GM21360 (cell line): ENCODE results near the gene TBRG1.

Experiments
- ATAC-seq: cut with Tn5 transposase; IDR thresholded peaks from one replicate; pipeline ENCODE4 v1.9.1; 2021; ENCODE audit warnings: mild to moderate bottlenecking, moderate library complexity; ENCODE audit not compliant: unreplicated experiment

TBRG1 gene

DNA sequence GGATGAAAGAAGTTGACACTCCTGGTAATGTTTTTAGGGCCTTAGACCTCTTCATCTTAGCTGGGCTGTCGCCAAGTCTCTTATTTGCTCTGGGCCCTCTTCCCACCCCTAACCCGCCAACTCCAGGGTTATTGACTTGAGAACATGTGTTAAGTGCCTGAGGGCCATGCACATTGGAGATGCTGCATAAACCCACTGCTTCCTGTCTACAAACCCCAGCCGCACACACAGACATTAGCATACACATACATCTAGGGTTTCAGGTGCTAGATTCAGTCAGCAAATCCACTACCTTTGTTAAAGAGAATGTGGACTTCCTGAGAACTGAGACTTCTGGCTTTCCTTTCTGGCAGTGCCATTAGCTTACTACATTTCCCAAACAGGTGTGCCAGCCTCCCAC is 10.6 kb upstream of the TBRG1 start:
- ATAC-seq: no peak

DNA sequence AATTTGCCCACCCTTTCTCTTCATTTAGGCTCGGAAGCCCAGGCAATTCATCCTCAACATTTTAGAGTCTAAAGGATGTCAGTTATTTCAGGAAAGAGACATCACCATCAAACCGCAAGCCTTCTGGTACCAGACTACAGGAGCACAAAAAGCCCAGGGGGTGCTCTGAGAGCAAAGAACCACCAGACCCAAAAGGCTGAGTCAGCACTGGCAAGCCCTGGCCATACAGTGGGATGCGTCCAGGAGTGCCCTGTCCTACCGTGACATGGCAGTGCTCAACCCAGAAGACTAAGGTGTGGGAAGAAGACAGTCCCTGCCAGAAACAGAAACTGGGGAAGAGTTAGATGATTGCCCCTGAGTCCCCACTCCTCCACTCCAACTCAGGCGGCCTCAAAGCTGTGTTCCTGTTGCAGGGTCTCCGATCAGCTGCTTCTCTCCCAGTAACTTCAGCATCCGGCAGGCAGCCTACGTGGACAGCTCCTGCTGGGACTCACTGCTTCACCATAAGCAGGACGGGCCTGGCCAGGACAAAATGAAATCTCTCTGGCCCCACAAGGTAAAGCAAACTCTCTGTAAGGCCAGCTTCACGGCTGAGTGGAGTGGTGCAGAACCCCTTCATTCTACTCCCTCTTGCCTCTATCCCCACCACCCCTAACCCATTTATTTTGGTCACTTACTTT is 10.0 kb upstream of the TBRG1 start:
- no peak for ATAC-seq

DNA sequence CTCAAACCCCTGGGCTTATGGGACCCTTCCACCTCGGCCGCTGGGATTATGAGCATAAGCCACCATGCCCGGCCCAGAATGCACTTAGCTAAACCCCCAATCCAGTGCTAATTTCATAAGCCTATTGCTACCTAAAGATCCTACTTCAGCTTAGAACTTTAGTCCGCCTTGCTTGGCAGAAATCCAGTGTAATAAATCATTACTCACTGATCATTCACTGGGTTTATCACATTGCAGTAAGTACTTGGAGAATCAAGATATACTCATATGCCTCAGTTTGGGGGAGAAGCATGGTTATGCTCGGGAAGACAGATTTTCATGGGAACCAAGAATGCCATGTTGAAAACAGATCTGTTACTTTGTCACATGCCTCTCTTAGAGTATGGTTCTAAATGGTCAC is 3.8 kb upstream of the TBRG1 start:
- ATAC-seq: no peak

DNA sequence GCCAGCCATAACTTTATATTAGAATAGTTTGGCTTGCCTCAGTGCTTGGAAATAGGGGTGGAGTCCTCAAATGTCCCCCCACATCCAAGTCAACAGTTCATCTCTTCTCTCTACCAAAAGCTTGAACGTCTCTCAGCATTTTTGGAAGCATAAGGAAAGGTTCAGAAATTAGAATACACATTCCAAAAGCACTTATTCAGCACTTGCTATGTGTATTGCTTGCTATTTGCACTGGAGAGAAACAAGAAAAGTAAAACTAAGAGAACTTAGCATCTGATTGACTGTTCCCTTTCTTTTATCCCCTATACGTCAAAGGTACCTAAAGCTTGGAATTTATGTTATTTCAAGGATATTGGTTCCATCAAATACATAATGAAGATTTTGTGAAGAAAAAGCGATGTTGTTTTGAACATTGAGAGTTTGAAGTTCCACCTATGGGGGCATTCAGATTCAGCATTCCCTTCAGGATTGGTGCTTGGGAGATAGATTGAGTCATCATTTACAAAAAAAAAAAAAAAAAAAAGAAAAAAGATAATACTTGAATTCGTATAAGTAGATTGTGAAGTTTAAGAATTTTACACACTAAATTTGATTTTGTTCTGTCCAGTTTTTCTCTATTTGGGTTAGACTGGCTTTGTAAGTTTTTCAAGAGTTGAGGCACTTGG is 1.3 kb downstream of the TBRG1 start:
- no peak for ATAC-seq

DNA sequence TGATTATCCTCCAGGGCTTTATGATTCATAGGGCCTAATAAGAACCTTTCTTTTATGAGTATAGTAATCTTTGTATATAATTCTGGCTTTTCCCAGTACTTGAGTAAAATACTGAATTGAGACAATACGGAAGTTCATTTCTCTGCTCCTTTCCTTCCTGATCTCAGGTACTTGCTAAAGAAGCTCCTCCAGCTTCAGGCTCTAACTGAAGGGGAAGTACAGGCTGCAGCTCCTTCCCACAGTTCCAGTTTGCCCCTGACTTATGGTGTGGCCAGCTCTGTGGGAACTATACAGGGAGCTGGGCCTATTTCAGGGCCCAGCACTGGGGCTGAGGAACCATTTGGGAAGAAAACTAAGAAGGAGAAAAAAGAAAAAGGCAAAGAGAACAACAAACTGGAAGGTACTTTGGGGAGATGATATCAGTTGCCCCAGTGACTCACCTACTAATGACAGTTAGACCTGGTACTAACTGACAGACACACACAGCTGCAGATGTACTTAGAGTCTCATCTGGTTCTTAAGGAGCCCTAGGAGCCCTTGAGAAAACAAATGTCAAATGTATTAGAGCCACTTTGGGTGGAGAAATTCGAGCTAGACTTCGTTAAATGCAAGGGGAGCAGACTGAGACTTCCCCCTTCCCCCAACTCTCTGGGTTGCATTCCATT is 3.0 kb downstream of the TBRG1 start:
- no peak for ATAC-seq

DNA sequence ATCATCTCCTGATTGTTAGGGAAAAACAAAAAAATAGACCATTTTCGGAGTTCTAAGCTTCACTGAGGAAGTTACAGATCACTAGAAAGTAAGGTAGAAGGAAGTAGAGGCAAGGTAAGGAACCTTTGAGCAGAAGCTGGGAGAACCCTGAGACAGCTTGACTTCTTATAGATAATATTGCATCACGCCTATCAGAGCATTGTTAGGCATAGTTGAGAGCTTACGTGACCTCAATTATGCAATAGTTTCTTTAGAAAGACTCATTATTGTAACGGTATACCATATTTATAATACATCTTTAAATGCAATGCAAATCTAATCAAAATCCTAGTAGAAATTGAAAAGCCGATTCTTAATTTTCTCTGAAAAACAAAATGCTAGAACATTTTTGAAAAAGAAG is 4.9 kb downstream of the TBRG1 start:
- no peak for ATAC-seq

DNA sequence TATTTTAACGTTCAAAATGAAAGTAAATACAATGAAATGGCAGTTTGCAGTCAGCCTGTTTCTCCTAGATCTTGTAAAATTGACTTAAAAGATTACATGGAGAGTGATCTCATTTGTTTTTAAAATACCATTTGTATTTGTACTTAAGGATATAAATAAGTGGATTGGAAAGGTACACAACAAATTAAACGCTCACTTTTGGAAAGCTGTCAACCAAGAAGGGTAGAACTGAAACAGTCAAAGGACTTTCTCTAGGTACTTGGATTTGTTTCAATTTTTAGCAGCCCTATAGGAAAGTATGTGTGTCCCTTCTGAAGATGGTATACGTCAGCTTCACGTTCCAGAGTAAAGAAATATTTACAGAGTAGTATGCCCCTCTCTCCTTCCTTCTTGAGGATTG is 7.3 kb downstream of the TBRG1 start:
- ATAC-seq: no peak

DNA sequence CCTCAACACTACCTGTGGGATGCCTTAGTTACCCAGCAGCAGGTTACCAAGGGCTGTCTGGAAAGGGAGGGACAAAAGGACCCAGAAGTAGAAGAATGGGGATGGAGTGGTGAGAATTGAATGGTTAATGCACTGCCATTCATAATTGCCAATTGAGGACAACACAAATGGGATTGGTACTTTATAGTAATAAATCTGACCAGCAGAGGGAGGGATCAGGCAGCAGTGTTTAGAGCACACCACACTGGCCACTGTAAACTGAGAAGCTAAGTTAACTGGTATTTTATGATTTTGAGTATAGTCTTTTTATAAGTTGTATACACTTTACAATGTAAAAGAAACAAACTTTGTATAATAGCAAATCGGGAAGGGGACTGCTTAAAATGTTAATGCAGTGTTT is 10.7 kb downstream of the TBRG1 start:
- ATAC-seq: no peak

DNA sequence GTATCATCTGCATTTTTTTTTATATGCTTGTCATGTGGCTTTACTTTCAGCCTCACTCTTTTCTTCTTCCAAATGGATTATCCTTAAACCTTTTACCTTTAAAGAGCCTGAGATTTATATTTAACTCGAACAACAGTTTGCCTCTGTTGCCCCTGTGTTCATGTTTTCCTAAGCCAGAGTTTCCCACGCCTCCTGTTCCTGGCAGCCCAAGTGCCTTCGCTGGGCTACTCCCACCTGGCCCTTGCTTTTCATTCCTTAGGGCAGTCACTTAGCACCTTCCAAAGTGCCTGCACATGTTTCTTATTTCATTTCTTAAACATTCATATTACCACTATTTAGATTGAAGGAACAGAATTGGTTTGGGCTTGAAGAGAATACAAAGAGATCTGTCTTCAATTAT is 13.3 kb downstream of the TBRG1 start:
- ATAC-seq: no peak

DNA sequence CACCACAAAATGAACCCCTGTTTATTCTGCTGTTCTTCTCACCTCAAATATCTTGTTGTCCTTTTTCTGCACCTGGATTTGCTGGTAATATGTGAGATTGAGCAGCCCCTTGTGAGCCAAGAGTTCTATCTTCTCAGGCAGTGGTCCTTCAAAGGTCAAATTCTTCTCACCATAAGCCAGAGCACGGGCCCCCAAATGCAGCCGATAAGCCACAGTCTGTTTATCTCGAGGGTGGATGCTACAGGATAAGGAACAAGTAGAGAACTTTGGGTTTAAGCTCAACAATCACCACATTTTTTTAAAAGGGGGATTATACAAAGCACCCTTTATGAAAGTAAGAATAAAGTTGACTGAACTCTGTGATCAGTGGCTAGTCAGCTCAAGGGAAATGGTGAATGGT is 15.8 kb downstream of the TBRG1 start:
- ATAC-seq: no peak

DNA sequence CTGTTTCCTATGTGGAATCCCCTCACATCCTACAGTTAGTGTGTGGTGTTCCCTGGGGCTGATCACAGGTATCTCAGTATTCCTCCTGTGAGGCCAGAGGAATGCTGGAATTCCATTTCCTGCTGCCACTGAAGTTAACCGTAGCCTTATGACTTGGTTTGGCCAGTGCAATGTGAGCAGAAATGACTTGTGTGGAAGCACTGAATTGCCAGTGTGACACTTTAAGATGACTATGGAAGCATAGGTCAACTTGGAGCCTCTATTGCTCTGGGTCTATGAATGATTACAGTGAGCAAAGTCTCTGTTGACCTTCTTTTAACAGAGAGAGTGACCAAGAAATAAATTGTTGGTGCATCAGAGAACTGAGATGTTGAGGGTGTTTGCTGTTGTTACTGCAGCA is 16.5 kb downstream of the TBRG1 start:
- ATAC-seq: no peak

DNA sequence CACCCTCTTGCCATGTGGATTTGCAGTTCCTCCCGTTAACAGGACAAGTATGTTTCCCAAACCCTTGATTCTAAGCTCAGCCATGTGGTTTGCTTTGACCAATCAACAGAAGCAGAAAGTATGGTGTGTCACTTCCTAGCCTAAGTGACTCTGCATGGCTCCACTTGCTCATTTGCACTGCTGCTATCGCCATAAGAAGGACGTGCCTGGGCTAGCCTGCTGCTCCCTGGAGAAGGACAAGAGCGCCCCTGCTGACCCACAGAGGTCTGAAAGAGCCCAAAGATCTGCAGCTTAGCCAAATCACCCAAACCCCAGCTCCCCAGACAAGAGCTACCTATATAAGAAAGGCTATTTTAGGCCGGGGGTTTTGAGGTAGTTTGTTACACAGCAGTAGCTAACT is 18.0 kb downstream of the TBRG1 start:
- no peak for ATAC-seq

DNA sequence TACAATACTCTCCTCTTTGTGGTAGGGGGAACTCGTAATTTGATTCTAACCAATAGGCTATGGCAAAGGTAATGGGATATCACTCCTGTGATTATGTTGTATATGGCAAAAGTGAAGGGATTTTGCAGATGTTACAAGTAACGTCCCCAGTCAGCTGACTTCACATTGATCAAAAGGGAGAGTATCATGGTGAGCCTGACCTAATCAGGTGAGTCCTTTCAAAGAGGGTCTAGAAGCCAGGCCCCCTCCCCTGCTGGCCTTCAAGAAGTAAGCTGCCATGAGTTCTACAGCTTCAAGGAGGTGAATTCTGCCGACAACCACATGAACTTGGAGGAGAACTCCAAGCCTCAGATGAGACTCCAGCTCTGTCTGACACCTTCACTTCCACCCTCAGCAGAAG is 20.0 kb downstream of the TBRG1 start:
- no peak for ATAC-seq

DNA sequence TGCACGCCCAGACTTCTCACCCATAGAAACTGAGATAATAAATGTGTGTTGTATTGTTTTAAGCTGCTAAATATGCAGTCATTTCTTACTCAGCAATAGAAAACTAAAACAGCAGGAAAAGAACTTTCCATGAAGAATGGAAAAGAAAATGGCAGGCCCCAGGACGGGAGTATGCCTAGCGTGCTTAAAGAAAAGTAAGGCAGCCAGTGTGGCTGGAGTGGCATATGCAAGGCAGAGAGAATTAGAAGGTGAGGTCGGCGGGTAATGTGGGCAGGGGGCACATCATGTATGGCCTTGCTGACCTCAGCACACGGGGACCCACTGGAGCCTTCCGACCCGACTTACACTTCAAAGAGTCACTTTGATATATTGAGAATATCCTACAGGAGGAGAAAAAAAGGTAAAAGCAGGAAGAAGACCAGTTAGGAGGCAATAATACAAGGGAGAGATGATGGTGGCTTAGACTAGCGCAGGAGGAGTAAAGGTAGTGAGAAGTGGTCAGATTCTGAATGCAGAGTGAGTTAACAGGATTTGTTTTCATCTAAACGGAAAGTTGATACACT is 20.5 kb downstream of the TBRG1 start:
- no peak for ATAC-seq

DNA sequence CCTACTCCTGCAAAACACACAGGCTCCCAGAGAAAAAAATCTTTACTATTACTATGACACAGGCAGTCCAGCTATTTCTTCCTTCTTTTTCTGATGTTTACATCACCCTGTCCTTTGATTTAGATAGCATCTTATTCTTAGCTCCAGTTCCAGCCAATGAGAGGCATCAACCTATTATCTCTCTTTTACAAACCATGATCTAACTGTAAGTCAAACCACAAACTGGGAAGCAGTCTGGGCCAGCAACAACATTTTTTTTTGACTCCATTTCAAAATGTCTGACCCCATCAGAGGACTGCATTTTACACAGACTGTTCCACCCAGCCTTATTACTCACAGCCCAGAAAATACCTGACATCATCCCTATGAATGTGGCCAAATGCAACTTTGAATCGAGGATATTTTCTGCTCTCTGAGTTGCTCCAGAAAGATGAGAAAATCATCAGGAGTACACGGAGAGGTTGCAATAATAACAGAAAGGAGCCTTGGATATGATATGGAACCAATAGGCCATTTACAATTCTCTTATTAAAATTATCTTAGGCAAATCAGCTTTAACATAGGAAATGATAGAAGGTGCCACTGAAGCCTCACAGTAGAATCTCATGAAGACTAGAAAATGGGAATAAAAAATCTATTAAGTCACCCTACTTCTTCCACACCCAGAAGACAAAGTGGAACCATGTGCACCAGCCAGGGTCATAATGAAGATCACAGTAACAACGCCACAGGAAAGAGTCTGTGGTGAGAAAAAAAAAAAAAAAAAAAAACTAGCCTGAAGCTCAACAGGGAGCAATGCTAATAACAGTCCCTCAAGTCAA is 21.2 kb downstream of the TBRG1 start:
- ATAC-seq: no peak

DNA sequence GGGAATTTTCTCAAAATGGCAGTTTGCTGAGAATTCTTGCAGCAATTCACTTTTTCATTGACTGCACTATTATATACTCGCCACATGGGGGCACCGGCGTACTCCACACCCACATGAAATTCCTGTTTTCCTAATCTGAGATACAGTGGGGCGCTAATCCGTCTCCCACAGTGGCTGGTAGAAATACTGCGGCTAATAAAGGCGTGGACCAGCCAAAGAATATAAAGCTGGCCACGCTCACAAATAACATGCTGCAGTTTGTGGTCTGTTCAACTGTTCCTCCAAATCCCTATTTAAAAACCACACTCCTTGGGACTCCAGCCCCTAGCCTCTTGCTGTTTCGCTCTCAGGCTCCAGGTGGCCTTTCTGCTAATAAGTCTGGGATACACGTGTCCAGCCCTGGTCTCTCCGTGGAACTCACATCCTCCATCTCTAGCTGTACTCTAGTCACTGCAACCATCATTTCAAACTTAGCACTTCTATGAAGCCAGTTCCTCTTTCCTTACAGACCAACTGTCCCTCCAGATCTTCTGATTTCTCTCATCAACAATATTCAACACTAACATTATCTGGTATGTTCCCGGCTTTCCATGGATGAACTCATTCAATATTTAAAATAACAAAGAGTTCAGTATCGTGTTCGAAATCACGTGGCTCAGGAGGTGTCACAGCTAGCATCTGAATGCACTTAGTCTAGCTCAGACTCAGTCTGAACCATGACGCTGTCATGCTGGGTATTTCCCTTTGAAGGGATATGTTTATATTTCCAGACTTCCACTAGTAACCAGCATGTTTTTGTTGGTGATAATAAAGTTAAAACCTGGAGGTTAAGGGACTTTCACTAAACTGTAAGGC is 22.0 kb downstream of the TBRG1 start:
- peak; percentile 53 for ATAC-seq

DNA sequence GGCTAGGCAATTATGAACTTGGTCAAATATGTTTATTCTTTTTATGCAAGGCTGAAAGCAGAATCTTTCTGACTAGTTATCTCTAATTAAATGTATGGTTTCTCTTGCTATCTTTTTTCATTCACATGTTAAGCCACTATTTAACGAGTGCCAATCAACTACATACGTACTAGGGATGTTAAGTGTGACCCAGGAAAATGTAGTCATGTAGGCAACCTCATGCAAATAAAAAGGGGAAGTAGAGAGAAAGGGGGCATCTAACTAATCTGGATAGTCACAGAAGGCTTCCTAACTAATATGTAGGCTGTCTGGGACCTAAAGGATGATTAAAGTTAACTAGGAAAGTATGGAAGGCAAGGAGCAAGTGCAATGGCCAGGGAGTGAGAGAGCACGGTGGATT is 23.5 kb downstream of the TBRG1 start:
- no peak for ATAC-seq

DNA sequence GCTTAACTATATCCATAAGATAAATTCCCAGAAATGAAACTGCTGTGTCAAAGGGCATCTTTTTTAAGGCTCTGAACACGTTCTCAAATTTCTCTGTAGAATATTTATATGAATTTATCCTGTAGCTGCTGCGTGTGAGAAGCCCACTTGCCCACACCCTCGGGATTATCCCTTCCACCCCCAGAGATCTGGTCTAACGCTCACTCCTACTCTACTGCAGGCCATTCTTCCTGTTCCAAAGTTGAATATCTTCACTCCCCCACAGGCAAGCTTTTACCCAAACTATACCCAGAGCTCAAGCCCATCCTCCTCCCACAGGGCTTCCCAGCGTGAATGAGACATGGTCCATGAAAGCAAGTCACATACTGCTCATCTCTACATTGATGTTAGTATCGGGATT is 25.9 kb downstream of the TBRG1 start:
- no peak for ATAC-seq

DNA sequence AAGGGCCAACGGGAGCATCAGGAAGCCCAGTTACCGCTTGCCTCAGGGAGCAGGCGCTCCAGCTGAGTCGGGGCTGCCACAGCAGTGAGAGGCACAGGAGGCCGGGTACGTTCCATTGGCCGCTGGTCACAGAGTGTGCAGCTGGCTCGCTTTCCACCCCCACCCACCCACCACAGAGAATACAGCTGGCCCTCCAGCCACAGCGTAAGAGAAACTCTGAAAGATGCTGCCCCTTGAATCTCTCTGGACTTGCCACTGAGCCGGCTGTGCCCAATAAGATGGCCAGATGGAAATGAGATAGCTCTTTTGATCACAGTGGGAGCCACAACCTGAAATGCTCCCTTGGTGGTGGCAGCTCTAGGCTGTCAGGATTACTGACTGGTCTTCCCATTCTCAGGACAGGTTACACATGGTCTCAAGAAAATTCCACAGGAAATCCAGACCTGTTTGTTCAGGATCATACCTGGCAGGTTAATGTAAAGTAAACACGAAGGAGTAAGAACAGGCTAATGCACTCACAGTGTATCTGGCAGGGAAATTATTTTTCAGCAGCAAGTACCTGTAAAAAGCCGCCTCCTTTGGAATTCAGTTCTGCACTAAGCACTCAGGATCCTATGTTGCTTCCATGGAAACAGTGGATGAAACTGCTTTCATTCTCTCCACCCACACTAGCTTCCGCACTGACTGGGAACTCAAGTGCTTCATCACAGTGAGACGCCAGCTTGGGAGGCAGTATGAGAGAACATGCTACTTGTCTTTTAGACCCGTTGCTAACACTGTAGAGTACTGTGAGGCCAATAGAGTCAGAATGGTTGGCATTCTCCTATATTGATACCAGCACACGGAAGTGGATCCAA is 34.3 kb downstream of the TBRG1 start:
- no peak for ATAC-seq
